NCI-H2107 treated with DMSO at 0.1 percent for 48 hours (cell line): Measurements from ENCODE around the gene DOK5.

Source experiments
- DNase-seq: peaks from one replicate; lab custom pipeline; 2025; ENCODE audit not compliant: unreplicated experiment; lab: John Stamatoyannopoulos, UW

Gene DOK5

GRCh38 chr20:54681869-54682268 is 206.5 kb downstream of the DOK5 start:
- no peak for DNase-seq

DNA sequence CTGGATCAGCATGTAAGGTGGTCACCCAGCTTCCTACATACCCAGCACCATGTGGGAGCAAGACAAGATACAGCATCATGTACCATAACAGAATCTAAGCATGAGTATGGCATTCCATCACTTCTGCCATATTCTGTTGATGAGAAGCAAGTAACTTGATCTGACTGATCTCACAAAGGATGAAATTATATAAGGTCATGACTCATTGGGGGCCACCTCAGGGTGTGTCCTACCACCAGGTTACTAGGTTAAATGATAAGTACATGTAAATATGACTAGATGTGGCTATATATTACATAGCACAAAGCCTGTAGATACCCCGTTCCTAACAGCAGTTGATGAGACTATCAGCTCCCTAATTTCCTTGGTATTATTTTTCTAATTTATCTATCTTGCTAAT is 213.1 kb downstream of the DOK5 start:
- no peak for DNase-seq

- no peak for DNase-seq
These were observed 214.9 kb downstream of the DOK5 start for GRCh38 chr20:54690323-54690722.

- no peak for DNase-seq
These were observed 215.9 kb downstream of the DOK5 start for GRCh38 chr20:54691327-54691726.

- no peak for DNase-seq
These were observed 216.9 kb downstream of the DOK5 start for GRCh38 chr20:54692168-54692887.

- DNase-seq = no peak
These were observed 219.1 kb downstream of the DOK5 start for GRCh38 chr20:54694516-54694915.

DNA sequence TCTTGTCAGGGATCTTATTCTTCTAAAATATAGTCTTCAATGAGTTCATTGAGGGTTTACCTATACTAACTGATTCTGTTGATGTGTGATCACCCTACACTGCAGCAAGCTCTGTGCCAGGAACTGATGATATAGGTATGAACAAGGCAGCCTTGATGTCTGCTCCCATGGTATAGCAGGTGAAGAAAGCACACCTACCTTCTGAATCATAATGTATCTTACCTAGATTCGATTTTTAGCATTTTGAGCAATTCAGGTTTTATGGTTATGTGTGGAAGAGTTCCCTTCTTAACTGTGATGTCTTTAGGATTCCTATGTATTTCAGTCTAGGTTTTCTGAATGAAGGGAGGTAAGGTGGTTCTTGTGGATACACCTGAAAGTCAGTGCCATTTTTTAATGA is 223.0 kb downstream of the DOK5 start:
- DNase-seq = no peak
